PFSK-1 (cell line): ENCODE measurements around the gene PHETA1.

Source experiments
- FOXP2 ChIP-seq: optimal IDR thresholded peaks from 2 replicates; pipeline ENCODE3; 2011; ENCODE audit warnings: borderline replicate concordance, control low read depth, inconsistent platforms; ENCODE audit not compliant: insufficient read depth; ENCODE audit errors: extremely low read length, extremely low read depth
- POLR2AphosphoS5 ChIP-seq: IDR thresholded peaks from 2 replicates; pipeline ENCODE4 v1.6.1; 2012; ENCODE audit warnings: low read depth, mild to moderate bottlenecking, control low read depth, low read length, moderate library complexity
- REST ChIP-seq, 2 experiments: IDR thresholded peaks; 2 replicates each; pipeline versions ENCODE4 v1.6.1 to v1.8.0; 2011 to 2012; ENCODE audit warnings: low read depth in 2 of 2, low read length in 2 of 2, control low read depth in 1 of 2, inconsistent platforms in 1 of 2, mild to moderate bottlenecking in 1 of 2, moderate library complexity in 1 of 2; ENCODE audit not compliant: insufficient read depth in 1 of 2
- SIN3A ChIP-seq: IDR thresholded peaks from 2 replicates; pipeline ENCODE4 v1.6.1; 2012; ENCODE audit warnings: mild to moderate bottlenecking, low read length, moderate library complexity, borderline replicate concordance; ENCODE audit not compliant: insufficient read depth
- TAF1 ChIP-seq: IDR thresholded peaks from 2 replicates; pipeline ENCODE4 v1.6.1; 2012; ENCODE audit warnings: low read length, control low read depth, borderline replicate concordance; ENCODE audit not compliant: insufficient read depth

Gene PHETA1

DNA sequence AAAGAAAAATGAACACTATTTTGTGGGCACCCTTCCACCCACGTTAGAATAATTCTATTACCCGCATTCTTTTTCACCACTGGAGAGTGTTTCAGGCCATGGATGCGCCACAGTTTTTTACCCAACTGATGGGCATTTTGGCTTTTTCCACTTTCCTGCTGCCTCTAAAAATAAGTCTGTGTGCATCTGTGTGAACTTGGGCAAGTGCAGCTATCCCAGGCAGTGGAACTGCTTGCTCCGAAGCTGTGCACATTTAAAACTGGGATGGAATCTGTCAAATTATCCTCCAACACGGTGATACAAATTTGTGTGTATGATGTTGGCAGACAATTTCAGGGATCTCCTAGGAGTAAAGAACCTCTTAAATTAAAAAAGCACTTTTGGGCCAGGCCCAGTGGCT, 31.5 kb downstream of the PHETA1 start:
- TF ChIP-seq POLR2AphosphoS5 (no peak), REST (IDR thresholded peaks at IDR 0.05; ENCODE audit: insufficient read depth in 1 of 2, low read depth in 2 of 2, low read length in 2 of 2) (no peak)

- TF ChIP-seq SIN3A = no peak
- TF ChIP-seq REST (IDR thresholded peaks at IDR 0.05; ENCODE audit: insufficient read depth in 1 of 2, low read depth in 2 of 2, low read length in 2 of 2) = no peak
Observed at GRCh38 chr12:111335811-111336210, 33.1 kb downstream of the PHETA1 start.

- TF ChIP-seq FOXP2 (no peak), POLR2AphosphoS5 (no peak), REST (IDR thresholded peaks at IDR 0.05; ENCODE audit: insufficient read depth in 1 of 2, low read depth in 2 of 2, low read length in 2 of 2) (no peak), TAF1 (no peak), SIN3A (no peak)
Observed at GRCh38 chr12:111334393-111334915, 34.4 kb downstream of the PHETA1 start.

DNA sequence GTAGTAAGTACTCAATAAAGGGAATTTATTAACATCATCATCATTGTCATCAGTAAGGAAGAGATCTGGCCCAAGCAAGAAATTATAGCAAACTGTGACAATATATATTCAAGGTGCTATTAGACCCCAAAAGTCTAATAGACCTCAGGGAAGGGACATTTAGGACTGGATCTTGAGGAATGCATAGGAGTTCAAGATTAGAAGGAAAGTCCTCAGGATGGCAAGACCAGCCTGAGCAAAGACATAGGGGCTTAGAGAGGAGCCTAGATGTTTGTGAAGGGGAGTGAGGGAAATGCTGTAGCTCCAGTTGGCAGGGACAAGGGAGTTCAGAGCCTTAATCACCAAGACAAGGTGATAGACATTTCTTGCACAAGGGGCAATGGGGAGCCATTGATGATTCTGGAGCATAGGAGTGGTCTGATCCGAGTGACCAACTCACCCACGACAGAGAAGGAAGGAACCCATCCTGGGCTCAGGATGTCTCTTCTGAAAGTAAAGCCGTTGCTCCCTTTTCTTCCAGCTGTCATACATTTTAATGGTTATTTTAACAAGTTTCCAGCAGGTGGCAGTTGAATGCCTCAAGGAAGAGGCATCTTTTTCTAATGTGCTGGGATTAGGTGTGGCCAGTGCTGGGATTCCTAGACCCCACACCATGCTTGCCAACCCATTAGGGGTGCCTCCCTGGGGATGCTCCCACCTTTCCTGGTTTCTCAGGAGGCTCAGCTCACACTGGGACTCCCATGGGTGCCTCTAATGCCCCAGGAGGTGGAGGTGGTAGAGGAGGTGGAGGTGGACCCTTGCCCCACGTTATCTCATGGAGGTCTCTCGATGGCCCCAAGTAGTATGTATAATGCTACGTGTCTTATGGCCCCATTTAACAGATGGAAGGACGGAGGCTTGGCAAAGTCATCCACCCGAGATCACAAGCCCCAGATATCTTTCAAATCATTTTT, 37.8 kb downstream of the PHETA1 start:
- TF ChIP-seq REST (IDR thresholded peaks at IDR 0.05; ENCODE audit: insufficient read depth in 1 of 2, low read depth in 2 of 2, low read length in 2 of 2) = no peak
- TF ChIP-seq TAF1 = no peak
- no peak for TF ChIP-seq FOXP2
- no peak for TF ChIP-seq SIN3A
- TF ChIP-seq POLR2AphosphoS5 = no peak

DNA sequence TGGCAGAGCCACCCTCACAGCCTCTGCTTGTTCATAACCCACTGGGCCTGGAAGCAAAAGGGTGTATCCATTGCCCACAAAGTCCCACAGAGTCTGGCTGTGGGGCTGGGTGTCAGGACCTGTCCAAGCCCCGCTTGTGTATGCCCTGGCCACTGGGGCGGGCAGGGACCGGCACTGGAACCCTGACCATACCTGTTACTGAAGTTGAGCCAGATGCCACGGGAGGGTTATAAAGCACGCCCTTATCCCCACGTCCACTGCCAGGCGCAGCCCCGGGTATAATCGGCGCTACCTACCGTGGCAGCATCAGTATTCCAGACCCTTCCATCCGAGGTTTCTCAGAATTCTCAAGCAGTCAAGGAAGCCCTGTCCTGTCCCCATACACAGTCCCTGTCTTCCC, 40.8 kb downstream of the PHETA1 start:
- no peak for TF ChIP-seq POLR2AphosphoS5
- TF ChIP-seq FOXP2 = no peak
- no peak for TF ChIP-seq SIN3A
- TF ChIP-seq TAF1 = no peak
- no peak for TF ChIP-seq REST (IDR thresholded peaks at IDR 0.05; ENCODE audit: insufficient read depth in 1 of 2, low read depth in 2 of 2, low read length in 2 of 2)
